GM12892 (cell line): ENCODE measurements around the gene KCNAB1.

ENCODE experiments used
- POLR2A ChIP-seq: IDR thresholded peaks from 2 replicates; pipeline ENCODE4 v1.6.1; 2011; ENCODE audit warnings: low read depth, low read length, control low read depth
- TAF1 ChIP-seq: IDR thresholded peaks from 2 replicates; pipeline ENCODE4 v1.6.1; 2011; ENCODE audit warnings: low read depth, mild to moderate bottlenecking, control low read depth, low read length, borderline replicate concordance

DNA sequence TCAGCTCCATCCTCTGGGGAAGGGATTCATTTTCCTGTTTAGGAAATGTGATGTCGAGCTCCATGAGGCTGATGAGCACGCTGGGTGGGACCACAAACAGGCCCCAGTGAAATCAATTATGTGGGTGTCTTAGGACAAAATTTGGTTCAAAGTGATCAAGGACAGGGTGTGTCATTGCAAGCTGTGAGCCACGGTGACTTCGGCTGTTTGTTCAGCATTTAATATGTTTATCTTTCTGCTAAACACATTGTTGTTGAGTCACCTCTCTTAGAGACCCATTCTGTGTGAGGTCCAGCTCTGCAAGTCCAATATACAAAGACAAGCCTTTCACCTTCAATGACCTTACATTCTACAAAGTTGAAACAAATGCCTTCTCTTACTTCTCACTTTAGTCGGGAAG lies 393.2 kb downstream of the KCNAB1 start:
- TF ChIP-seq POLR2A (no peak), TAF1 (no peak)
